ENCODE measurements around the gene BTRC.
A peak's percentile ranks its signal among the peaks of the same experiment; 100 is the strongest.
"Not testable (repeated sequence)": the region's sequence is repeated elsewhere in the genome, so short reads cannot be mapped to it uniquely, and the experiment has no call there.

The BTRC gene

DNA sequence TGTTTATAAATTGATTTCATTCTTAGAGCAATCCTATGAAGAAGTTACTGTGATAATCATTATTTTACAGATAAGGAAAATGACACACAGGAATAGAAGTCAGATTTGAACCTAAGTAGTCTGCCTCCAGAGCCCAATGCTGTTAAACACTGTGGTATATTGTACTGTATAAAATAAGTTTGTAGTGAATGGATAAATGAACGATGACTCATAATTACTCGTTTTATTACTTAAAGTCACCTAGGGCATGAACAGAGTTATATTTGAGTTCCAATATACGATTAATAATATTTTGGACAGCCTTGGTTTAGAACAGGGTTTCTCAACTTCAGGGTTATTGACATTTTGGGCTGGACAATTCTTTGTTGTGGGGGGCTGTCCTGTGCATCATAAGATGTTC is 7.8 kb upstream of the BTRC start:
- DNase-seq (ENCODE audit: low spot score) = no peak

DNA sequence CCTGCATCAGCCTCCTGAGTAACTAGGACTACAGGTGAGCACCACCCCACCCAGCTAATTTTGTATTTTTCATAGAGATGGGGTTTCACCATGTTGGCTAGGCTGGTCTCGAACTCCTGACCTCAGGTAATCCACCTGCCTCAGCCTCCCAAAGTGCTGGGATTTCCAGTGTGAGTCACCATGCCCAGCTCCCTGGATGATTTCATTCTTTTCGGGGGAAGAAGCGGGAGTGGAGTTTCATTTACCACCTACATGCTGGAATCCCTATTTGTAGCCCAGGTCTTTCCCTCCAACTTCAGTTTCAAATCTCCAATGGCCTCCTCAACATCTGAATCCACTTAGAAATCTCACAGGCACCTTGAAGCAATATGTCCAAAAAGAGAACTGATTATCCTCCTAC is 2.9 kb upstream of the BTRC start:
- DNase-seq (ENCODE audit: low spot score) = no peak

DNA sequence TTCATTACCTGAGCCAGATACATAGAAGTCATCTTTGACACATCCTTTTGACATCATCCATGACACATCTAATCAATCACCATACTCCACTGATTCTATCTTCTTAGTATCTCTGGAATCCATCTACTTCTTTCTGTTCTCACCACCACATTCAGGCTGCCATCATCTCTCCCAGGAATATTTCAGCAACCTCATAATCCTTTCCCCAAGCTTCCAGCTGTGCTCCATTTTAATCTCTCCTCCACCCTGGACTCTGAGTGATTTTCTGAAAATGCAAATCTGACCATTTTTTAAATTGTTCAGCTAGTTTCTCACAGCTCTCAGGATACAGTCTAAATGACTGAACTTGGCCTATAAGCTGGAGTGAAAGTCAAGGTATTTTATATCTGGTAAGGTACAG is 2.5 kb upstream of the BTRC start:
- no peak for DNase-seq (ENCODE audit: low spot score)

DNA sequence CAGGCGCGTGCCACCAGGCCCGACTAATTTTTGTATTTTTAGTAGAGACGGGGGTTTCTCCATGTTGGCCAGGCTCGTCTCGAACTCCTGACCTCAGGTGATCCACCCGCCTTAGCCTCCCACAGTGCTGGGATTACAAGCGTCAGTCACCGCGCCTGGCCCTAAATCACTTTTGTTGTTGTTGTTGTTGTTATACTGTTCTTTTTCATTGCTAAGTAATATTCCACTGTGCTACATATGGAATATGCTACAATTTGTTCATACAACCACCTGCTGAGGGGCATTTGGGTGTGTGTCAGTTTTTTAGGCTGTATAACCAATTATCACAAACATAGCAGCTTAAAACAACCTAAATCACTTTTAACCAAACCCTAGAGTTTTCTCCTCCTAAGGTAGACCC is 1.1 kb upstream of the BTRC start:
- DNase-seq (ENCODE audit: low spot score) = not testable (repeated sequence)

DNA sequence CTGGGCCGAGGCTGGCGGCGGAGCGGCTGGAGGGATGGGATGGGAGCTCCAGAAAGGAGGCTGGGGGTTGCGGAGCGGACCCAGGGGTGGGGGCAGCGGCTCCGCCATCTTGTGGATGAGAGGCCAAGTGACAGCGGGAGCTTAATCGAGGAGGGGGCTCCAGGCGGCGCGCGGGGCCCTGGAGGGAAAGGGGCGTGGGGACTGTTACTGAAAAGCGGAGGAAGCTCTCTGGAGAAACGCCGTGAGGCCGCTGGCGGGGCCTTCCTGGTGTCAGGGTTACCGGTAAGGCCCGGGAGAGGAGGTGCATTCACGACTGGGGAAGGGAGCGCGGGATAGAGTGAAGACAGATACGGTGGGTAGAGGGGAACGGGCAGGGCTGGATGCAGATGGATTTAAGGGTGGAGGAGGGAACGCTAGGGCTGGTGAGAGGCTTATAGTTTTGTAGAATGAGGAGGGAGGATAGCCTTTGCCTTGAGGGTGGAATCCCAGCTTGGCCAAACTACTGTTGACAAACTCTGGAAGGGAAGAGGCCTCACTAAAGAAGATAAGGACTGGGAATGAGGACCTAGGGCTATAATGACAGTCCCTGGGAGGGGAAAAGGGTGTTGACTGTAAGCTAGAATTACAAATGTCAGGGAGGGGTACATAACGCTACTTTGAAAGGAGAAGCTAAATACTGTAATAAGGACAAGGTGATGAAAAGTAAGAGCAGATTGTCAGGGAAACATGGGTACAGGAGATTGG is 535 bp downstream of the BTRC start:
- DNase-seq (ENCODE audit: low spot score) = peak; percentile 49

DNA sequence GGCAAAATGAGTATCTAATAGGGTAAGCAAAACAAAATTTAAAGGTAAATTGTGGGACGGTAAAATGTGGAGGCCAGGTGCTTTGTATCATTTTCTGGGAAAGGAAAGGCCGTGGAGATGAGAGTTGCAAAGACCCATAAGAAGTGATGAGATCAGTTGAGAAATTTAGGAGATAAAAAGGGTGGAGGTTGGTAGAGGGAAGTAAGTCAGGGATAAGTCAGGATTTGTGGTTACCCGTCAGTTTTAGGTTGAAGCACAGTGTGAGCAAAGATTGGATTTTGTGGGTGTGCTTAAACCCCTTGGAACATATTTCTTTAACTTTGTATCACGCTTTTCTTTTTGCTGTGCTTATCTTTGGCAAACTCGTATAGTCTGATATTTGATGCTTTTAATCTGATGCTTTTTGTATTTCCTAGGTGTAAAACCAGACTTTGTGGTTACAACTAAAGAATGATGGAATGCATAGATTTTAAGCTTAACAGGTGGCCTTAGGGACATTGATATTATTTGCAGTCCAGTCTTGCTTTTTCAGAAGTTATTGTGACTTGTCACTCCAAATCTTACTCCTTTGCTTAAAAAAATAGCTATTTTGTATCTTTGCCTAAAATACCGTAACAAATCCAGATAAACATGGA is 1.2 kb downstream of the BTRC start:
- DNase-seq (ENCODE audit: low spot score) = no peak

DNA sequence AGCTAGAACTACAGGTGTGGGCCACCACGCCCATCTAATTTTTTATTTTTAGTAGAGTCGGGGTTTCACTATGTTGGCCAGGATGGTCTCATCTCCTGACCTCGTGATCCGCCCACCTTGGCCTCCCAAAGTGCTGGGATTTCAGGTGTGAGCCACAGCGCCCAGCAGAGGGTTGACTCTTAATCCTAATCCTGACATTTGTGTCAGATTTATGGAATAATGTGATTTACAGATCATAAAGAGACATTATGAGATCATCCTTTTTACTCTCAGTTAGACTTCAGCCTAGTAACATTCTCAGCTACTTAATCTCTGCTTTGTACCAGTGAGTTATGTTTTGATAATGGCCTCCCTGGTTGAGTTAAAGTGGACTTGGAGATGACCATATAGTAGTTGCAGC is 2.2 kb downstream of the BTRC start:
- DNase-seq (ENCODE audit: low spot score) = no peak

DNA sequence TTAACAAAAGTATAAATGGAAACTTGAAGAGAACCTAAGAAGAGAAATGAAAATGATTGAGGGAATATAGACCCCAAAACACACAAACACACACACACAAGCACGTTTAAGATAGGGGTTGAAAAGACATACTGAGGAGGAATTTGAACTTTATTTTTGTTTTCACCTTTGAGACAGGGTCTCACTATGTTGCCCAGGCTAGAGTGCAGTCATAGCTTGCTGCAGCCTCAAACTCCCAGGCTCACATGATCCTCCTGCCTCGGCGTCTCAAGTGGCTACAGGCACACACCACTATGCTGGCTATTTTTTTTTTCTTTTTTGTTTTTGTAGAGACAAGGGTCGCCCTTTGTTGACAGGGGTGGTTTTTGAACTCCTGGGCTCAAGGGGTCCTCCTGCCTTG is 4.0 kb downstream of the BTRC start:
- DNase-seq (ENCODE audit: low spot score) = no peak

DNA sequence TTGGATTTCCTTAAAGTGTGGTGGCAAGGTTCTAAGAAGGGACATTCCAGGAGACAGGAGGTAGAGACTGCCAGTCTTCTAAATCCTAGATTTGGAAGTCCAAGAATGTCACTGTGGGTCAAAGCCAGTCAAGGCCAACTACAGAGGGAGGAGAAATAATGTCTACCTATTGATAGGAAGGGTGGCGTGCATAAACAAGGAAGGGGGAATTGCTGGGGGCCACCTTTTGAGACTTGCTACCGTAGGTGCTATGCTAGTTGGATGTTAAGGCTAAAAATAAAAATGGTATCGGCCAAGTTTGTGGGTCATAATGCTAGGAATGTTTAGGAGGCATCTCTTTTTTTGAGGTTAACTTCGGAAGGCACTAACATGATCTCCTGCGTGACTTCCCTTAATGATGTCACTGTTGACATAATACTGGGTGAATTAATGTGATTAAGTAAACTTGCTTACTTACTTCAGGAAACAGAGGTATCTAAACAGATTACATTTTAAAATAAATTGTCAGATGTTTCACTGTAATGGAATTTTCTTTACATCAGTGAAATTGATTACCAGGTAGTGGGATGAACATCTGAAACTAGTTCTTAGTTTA is 4.8 kb downstream of the BTRC start:
- no peak for DNase-seq (ENCODE audit: low spot score)

DNA sequence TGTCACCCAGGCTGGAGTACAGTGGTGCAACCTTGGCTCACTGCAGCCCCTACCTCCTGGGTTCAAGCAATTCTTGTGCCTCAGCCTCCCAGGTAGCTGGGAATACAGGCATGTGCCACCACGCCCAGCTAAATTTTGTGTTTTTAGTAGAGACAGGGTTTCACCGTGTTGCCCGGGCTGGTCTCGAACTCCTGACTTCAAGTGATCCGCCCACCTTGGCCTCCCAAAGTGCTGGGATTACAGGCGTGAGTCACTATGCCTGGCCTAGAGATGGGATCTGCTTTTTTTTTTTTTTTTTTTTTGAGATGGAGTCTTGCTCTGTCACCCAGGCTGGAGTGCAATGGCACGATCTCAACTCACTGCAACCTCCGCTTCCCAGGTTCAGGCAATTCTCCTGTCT is 6.1 kb downstream of the BTRC start:
- DNase-seq (ENCODE audit: low spot score) = not testable (repeated sequence)

DNA sequence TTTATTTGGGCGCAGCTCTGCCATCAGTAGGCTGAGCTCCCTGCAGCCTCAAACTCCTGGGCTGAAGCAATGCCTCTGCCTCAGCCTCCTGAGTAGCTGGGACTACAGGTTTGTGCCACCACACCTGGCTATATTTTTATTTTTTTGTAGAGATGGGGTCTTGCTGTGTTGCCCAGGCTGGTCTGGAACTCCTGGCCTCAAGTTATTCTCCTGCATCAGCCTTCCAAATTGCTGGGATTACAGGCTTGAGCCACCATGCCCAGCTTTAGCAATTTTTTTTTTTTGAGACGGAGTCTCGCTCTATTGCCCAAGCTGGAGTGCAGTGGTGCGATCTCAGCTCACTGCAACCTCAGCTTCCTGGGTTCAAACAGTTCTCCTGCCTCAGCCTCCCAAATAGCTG is 6.9 kb downstream of the BTRC start:
- DNase-seq (ENCODE audit: low spot score) = not testable (repeated sequence)

DNA sequence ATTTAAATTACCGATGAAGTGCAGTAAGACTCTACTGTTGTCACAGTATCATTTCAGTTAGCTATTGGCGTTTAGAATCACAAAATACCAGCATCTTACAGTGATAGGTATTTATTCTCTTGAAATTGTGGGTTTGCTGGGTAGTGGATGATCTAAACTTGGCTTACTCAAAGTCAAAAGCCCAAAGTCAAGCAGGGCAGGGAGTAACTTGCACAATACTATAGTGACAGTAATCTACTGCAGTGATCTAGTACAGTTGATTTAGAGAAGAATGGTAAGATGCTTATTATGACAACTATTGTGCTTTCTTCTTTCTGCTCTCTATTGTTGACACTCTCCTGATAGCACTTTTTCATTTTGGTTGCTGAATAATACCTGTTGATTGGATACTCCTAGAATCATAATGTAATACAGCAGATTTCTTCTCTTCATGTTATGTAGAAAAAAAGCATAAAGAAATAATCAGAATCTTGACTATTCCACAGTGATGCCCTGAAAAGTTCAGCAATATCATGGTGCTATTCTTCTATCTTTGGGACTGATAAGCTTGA is 10.0 kb downstream of the BTRC start:
- no peak for DNase-seq (ENCODE audit: low spot score)

DNA sequence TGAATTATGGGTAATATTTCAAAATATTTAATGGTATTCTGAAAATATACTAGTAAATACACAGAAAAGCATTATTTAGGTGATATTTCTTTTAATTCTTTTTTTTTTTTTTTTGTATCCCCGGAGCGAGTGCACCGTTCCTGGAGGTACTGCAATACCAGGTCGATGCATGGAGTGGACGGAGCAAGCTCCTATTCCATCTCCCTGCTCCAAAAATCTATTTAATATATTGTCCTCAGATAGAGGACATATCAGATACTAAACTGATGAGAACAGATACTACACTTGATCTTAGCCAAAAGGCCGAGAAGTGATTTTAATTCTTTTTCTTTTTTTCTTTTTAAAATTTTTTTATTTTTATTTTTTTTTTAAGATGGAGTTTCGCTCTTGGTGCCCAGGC is 10.8 kb downstream of the BTRC start:
- DNase-seq (ENCODE audit: low spot score) = no peak

DNA sequence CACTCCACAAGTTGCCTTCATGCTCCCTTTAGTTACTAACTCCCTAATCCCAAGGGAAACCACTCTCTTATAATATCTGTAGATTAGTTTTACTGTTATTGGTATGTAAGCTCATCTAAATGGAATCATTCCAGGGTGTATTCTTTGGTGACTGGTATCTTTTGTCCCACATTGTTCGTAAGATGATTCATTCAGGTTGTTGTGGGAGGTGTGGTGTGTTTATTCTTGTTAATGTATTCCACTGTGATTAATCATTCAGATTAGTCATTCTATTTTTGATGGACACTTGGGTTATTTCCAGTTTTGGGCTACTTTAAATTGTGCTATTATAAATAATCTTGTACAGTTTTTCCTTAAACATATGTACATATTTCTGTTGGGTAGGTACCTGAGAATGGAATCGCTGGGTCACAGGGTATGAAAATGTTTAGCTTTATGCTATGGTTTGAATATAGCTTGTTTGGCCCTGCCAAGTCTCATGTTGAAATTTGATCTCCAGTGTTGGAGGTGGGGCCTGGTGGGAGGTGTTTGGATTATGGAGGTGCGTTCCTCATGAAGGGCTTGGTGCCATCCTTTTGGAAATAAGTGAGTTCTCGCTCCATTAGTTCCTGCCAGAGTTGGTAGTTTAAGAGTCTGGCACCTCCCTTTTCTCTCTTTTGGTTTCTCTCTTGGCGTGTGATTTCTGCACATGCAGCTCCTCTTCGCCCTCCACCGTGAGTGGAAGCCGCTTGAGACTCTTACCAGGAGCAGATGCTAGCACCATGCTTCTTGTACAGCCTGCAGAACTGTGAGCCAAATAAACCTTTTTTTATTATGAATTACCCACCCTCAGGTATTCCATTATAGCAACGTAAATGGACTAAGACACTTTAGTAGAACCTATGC is 13.8 kb downstream of the BTRC start:
- DNase-seq (ENCODE audit: low spot score) = peak; percentile 31

DNA sequence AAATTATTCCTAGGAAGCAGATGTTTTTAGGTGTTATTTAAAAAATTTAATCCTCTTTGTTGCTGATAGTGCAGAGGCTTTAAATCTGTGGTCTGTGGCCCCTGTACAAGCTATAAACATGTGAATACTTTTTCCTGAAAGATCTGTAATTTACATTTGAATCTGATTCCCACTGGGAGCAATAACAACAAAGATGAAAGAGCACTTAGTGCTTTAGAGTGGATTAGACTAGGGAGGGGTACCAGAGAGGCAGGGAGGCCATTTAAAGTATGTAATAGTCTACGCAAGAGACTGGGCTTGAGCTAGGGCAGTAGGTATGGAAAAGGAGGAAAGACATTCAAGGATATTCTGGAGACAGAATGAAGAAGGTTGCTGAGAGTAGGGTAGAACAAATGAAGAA is 19.1 kb downstream of the BTRC start:
- DNase-seq (ENCODE audit: low spot score) = no peak

DNA sequence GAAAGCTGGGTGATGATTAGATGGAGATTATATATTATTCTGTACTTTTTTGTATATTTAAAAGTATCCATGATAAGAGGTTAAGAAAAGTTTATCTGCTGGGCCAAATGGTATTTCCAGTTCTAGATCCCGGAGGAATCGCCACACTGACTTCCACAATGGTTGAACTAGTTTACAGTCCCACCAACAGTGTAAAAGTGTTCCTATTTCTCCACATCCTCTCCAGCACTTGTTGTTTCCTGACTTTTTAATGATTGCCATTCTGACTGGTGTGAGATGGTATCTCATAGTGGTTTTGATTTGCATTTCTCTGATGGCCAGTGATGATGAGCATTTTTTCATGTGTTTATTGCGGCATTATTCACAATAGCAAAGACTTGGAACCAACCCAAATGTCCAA is 20.0 kb downstream of the BTRC start:
- not testable (repeated sequence) for DNase-seq (ENCODE audit: low spot score)

DNA sequence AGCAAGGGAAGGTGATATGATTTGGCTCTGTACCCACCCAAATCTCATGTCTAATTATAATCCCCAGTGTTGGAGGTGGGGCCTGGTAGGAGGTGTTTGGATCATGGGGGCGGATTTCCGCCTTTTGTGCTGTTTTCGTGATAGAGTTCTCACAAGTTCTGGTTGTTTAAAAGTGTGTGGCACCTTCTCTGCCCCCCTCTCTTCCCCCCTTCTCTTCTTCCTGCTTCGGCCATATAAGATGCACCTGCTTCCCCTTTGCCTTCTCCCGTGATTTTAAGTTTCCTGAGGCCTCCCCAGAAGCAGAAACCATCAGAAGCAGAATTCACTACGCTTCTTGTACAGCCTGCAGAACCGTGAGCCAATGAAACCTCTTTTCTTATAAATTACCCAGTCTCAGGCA is 21.1 kb downstream of the BTRC start:
- no peak for DNase-seq (ENCODE audit: low spot score)

DNA sequence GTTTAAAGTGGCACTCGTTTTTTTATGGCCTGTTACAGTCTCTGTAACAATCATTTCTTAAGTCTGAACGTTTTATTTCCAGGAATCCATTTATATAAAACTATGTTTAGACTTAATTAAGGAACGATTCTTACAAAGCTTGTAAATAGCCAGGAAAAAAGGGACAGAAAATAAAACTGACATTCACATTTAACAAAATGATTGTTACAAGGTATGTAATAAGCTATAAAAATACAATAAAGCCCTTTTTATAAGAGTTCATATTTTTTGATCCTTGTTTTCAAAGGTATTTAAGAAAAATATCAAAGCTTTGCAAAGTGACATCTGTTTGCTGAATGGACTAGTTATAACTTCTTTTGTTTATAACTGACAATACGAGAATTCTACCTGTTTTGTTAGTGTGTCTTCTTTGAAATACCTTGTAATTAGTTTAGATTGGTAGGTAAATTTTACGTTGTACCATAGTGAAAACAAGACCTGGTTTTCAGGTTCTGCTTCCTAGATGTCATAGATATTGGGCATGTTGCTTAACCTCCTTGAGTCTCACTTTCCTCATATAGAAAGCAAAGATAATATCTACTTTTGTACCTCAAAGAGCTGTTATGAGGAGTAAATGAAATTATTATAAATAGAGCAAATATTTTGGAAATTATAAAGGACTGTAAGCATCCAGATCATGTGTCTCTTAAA is 25.8 kb downstream of the BTRC start:
- DNase-seq (ENCODE audit: low spot score) = no peak

DNA sequence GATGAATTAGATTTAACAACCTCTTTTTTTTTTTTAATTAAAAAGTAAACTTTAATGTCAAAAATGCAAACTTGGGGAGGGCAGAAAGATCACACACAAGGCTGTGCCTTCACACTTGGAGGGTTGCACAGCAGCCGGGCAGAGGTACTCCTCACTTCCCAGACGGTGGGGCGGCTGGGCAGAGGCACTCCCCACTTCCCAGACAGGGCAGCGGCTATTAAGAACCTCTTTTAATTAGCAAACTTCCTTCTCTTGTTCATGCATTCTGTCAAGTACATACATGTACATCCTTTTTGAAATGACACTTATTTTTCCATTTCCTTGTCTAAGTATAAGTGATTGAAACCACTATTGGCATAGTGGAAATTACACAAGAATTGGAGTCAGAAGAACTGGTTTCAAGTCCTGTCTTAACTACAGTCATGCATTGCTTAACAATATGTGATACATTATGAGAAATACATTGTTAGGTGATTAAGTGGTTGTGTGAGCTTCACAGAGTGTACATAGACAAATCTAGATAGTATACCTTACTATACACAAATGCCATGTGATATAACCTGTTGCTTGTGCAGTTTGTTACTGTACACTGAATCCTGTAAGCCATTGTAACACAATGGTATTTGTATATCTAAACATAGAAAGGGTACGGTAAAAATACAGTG is 26.5 kb downstream of the BTRC start:
- DNase-seq (ENCODE audit: low spot score) = no peak

DNA sequence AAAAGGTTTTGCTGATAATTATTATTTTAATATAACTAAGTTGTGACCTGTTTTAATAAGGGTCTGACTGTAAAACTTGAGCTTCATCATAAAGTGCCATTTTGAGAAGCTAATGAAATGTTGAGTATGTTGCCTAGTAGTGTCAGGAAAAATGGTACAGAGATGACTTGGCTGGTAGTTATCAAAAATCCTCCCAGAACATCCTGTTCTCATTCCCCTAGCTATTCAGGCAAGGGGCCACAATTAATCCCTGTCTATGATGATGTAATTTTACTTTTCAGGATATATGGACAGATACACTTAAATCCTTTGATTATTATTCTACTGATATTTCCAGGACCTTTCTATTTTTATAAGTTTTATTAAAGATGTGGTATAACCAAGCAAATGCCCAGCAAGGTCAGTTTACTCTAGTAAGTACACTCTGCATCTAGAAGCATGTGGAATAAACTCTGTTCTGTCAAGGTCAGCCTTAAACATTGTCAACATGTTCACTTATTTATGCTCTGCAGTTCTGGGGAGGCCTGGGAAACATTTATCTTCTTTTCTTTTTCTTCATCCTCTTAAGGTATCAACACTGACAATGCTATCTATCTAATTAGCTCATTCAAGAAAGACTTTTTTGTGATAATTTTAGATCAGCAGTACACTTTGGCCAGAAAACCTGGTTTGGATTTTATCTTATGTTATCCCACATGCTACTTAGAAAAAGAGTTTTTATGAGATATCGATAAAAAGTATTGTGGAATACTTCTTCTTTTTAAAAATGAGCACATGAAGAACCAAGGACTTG is 32.1 kb downstream of the BTRC start:
- no peak for DNase-seq (ENCODE audit: low spot score)

Data from Ammon's horn (tissue), 1 donor.